Measurements from ENCODE around the gene MAPK8. TPM values are rescaled to one million over a fixed set of nuclear protein-coding genes. Genes with fewer than 3 reads are reported as not detected.

MAPK8 gene
- total RNA-seq, 1 experiment from 2014 or later: 83.3 TPM

DNA sequence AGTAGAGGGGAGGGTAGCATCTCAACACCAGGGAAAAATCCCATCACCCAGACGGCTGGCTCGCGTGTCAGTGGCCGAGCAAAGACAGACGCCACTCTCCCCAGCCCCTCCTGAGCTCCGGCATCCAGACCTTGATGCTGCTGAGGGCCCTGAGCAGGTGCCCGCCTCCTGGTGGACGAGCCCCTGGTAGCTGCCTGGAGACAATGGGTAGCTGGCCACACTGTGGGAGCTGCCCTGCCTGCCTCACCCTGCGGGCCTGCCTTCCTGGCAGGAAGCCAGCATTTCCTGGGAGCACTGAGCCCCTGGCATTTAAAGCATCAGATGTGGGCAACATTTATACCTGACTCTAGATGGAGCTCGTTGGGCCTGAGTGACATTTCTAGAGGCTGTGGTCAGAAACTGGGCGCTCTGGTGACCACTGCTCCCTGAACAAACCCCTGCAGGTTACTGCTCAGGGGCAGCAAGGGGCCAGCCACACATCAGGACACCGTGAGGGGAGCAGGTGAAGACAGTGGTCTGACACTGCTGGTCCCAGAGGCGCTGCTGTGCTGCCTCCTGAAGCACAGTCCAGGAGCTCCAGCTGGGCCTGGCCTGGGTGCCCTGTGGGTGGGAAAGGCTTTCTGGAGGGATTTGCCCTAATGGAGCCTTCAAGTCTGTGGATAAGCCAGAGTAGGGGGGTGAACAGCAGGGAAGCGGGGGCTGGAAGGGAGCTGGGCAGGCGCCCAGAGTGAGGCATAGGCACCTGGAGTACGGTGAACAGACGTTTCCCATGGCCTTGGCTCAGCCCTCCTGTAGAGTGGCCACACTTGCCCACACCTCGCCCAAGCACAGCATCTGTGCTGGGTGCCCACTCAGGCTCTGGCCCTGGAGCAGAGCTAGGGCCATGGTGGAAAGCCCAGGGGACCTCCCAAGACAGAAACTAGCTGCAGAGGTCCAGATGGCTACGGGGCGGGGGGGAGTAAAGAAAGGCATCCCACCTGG is 138.7 kb downstream of the MAPK8 start:
- no peaks in the 10 kb centered on the region for H3K9me3 ChIP-seq
- H3K4me3 ChIP-seq (ENCODE audit: low read depth, low read length): no peak overlapping the region
- H3K27me3 ChIP-seq (replicated peaks; ENCODE audit: control insufficient read depth, insufficient read depth, low read length): no peaks in the 10 kb centered on the region
- CTCF ChIA-PET: interaction anchor here (0.5 to 2.9 kb wide), 24 partner anchors 10 to 1220 kb away, joined by 3 to 24 read pairs (median 4); no protein-coding TSS in a partner anchor
- intact Hi-C loops (cut with micrococcal nuclease; ENCODE audit: unreplicated experiment): loop anchor here (1.0 kb wide), 3 partner anchors 61 to 211 kb away; no protein-coding TSS in a partner anchor
- Mint-ChIP-seq H3K36me3 (ENCODE audit: insufficient read depth, unreplicated experiment) (peaks cover 12% of the 10 kb centered on the region), H3K4me3 (ENCODE audit: unreplicated experiment) (no peak overlapping the region), H3K27me3 (ENCODE audit: insufficient read depth, unreplicated experiment) (no peaks in the 10 kb centered on the region), H3K4me1 (ENCODE audit: low read depth, unreplicated experiment) (peaks cover 16% of the 10 kb centered on the region), H3K9me3 (ENCODE audit: unreplicated experiment) (no peaks in the 10 kb centered on the region), H3K27ac (ENCODE audit: unreplicated experiment) (no peak overlapping the region)
- peaks cover 1% of the 10 kb centered on the region; the same call in 1 of the 2 replicates for H3K36me3 ChIP-seq (ENCODE audit: control insufficient read depth, insufficient read depth, low read length)
- DNase-seq: peak in 1 of 2 experiments; percentile 38
- POLR2A ChIA-PET: interaction anchor here (0.6 kb wide), 1 partner anchor 213 kb away, joined by 3 read pairs; no protein-coding TSS in a partner anchor
- no peaks in the 10 kb centered on the region for H3K4me1 ChIP-seq
- TF ChIP-seq, protein P1, sequence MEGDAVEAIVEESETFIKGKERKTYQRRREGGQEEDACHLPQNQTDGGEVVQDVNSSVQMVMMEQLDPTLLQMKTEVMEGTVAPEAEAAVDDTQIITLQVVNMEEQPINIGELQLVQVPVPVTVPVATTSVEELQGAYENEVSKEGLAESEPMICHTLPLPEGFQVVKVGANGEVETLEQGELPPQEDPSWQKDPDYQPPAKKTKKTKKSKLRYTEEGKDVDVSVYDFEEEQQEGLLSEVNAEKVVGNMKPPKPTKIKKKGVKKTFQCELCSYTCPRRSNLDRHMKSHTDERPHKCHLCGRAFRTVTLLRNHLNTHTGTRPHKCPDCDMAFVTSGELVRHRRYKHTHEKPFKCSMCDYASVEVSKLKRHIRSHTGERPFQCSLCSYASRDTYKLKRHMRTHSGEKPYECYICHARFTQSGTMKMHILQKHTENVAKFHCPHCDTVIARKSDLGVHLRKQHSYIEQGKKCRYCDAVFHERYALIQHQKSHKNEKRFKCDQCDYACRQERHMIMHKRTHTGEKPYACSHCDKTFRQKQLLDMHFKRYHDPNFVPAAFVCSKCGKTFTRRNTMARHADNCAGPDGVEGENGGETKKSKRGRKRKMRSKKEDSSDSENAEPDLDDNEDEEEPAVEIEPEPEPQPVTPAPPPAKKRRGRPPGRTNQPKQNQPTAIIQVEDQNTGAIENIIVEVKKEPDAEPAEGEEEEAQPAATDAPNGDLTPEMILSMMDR (IDR thresholded peaks at IDR 0.05; ENCODE audit: insufficient read depth in 1 of 2, low read depth in 1 of 2, low read length in 1 of 2, severe bottlenecking in 1 of 2, unreplicated experiment in 1 of 2): no peak
- BruUV-seq (replicated peaks): no TSS peak

DNA sequence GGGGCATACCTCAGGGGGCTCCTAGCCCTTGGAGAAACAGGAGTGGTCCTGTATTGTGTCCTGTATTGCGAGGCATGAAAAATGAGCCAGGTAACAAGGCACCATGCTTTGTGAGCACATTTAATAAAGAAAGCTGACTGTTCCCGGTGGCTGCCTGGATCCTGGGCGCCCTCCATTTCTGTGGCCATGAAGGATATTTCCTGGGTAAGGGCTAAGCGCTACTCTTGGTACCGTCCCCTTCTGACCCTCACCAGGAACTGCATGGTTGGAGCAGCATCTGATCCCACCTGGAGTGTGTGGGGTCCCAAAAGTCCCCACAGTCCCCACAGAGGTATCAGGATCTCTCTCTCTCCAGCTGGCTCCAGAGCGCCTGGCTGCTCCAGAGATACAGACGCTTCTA is 139.5 kb downstream of the MAPK8 start:
- Histone ChIP-seq H3K4me3 (ENCODE audit: low read depth, low read length) (no peak overlapping the region), H3K9me3 (no peaks in the 10 kb centered on the region), H3K36me3 (ENCODE audit: control insufficient read depth, insufficient read depth, low read length) (peaks cover 1% of the 10 kb centered on the region; the same call in 1 of the 2 replicates), H3K27me3 (replicated peaks; ENCODE audit: control insufficient read depth, insufficient read depth, low read length) (no peaks in the 10 kb centered on the region), H3K4me1 (no peaks in the 10 kb centered on the region)
- TSS peak; percentile 53 for BruUV-seq (replicated peaks)
- Mint-ChIP-seq H3K27ac (ENCODE audit: unreplicated experiment) (peak overlapping the region; percentile 8), H3K4me1 (ENCODE audit: low read depth, unreplicated experiment) (peaks cover 16% of the 10 kb centered on the region), H3K4me3 (ENCODE audit: unreplicated experiment) (no peak overlapping the region), H3K9me3 (ENCODE audit: unreplicated experiment) (no peaks in the 10 kb centered on the region), H3K36me3 (ENCODE audit: insufficient read depth, unreplicated experiment) (peaks cover 12% of the 10 kb centered on the region), H3K27me3 (ENCODE audit: insufficient read depth, unreplicated experiment) (no peaks in the 10 kb centered on the region)
- ChIA-PET CTCF (interaction anchor here (0.5 to 2.9 kb wide), 5 partner anchors 9 to 89 kb away, joined by 3 to 24 read pairs (median 13); no protein-coding TSS in a partner anchor), POLR2A (no interaction called here)
- TF ChIP-seq, protein P1 (IDR thresholded peaks at IDR 0.05; ENCODE audit: insufficient read depth in 1 of 2, low read depth in 1 of 2, low read length in 1 of 2, severe bottlenecking in 1 of 2, unreplicated experiment in 1 of 2): no peak
- intact Hi-C loops (cut with micrococcal nuclease; ENCODE audit: unreplicated experiment): no loop called here
- DNase-seq: no peak

DNA sequence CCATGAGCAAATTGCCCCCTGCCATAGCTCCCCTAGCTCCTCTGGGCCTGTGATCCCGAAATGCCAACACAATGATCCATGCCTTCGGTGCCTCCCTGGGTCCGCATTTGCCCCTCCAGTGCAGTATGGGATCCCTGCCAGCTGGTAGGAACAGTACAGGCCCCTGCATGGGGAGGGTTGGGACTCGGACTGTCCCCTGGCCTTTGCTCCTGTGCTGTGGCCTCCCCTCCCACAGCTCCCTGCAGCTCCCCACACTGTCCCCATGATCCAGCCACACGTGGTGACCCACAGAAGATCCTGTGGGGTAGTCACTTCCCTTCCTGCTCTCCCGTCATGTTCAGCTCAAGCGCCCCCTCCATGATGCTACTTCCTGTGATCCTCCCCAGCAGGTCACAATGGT is 140.3 kb downstream of the MAPK8 start:
- Mint-ChIP-seq H3K9me3 (ENCODE audit: unreplicated experiment) (no peaks in the 10 kb centered on the region), H3K4me3 (ENCODE audit: unreplicated experiment) (no peak overlapping the region), H3K27ac (ENCODE audit: unreplicated experiment) (peak overlapping the region; percentile 8)

More for the DNA sequence above, 140.3 kb downstream of the MAPK8 start:
- Histone ChIP-seq H3K4me1 (no peaks in the 10 kb centered on the region; the same call in 1 of the 2 replicates), H3K4me3 (ENCODE audit: low read depth, low read length) (no peak overlapping the region), H3K9me3 (no peaks in the 10 kb centered on the region), H3K27me3 (replicated peaks; ENCODE audit: control insufficient read depth, insufficient read depth, low read length) (no peaks in the 10 kb centered on the region), H3K36me3 (ENCODE audit: control insufficient read depth, insufficient read depth, low read length) (peaks cover 1% of the 10 kb centered on the region; the same call in 1 of the 2 replicates)
- peaks cover 12% of the 10 kb centered on the region for H3K36me3 Mint-ChIP-seq (ENCODE audit: insufficient read depth, unreplicated experiment)
- TF ChIP-seq, protein P1 (IDR thresholded peaks at IDR 0.05; ENCODE audit: insufficient read depth in 1 of 2, low read depth in 1 of 2, low read length in 1 of 2, severe bottlenecking in 1 of 2, unreplicated experiment in 1 of 2): no peak
- H3K27me3 Mint-ChIP-seq (ENCODE audit: insufficient read depth, unreplicated experiment): no peaks in the 10 kb centered on the region
- no peak for DNase-seq
- no TSS peak for BruUV-seq (replicated peaks)
- POLR2A ChIA-PET: interaction anchor here (0.5 kb wide), 1 partner anchor 16 kb away, joined by 3 read pairs; no protein-coding TSS in a partner anchor
- H3K4me1 Mint-ChIP-seq (ENCODE audit: low read depth, unreplicated experiment): peaks cover 16% of the 10 kb centered on the region
- CTCF ChIA-PET: interaction anchor here (2.9 kb wide), 1 partner anchor 8 kb away, joined by 24 read pairs; no protein-coding TSS in a partner anchor
- intact Hi-C loops (cut with micrococcal nuclease; ENCODE audit: unreplicated experiment): no loop called here
